ENCODE data around the gene SAG. TPM values are rescaled to one million over a fixed set of nuclear protein-coding genes. Genes with fewer than 3 reads are reported as not detected.

SAG gene
- total and polyA plus RNA-seq, 10 of the 15 experiments (the other 5 are each of a cell fraction or from before 2014, with no cell fraction given), result 0.06 to 0.47 TPM; not detected in 8

DNA sequence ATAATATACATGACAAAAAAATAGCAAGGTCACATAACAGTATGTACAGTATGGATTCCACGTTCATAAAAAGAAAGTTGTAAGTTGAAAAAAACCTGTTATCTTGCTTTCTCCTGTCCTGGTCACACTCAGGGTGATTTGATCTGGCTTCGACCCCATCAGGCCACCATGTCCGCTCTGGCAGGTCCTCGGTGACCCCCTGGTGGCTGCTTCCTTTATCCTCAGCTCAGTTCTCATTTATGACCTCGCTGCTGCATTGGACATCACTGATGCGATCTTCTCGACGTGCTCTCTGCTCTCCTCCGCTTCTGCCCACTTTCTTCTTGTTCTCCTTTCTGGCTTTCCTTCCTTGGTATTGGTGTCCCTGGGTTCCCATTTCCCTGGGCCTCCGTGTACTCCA lies 76.4 kb downstream of the SAG start (continued):
- TF ChIP-seq, protein P1, sequence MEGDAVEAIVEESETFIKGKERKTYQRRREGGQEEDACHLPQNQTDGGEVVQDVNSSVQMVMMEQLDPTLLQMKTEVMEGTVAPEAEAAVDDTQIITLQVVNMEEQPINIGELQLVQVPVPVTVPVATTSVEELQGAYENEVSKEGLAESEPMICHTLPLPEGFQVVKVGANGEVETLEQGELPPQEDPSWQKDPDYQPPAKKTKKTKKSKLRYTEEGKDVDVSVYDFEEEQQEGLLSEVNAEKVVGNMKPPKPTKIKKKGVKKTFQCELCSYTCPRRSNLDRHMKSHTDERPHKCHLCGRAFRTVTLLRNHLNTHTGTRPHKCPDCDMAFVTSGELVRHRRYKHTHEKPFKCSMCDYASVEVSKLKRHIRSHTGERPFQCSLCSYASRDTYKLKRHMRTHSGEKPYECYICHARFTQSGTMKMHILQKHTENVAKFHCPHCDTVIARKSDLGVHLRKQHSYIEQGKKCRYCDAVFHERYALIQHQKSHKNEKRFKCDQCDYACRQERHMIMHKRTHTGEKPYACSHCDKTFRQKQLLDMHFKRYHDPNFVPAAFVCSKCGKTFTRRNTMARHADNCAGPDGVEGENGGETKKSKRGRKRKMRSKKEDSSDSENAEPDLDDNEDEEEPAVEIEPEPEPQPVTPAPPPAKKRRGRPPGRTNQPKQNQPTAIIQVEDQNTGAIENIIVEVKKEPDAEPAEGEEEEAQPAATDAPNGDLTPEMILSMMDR (IDR thresholded peaks at IDR 0.05 in 2 of 3, conservative IDR thresholded peaks at IDR 0.05 in 1 of 3; ENCODE audit: control insufficient read depth in 2 of 3, extremely low read depth in 1 of 3, insufficient read depth in 1 of 3, low read depth in 3 of 3, low read length in 3 of 3), result peak in 1 of 3 experiments; percentile 38; a peak in 1 of 6 replicates
- TF ChIP-seq CBX5 (IDR thresholded peaks at IDR 0.05; ENCODE audit: low read depth) (no peak), KAT2A (conservative IDR thresholded peaks at IDR 0.05; ENCODE audit: control insufficient read depth, low read depth, low read length) (no peak), RBBP5 (conservative IDR thresholded peaks at IDR 0.05) (no peak), BHLHE40 (IDR thresholded peaks at IDR 0.05; ENCODE audit: borderline replicate concordance in 1 of 2, low read depth in 2 of 2, low read length in 1 of 2) (no peak), STAT3 (IDR thresholded peaks at IDR 0.05; ENCODE audit: low read depth, low read length) (no peak), CBFB (IDR thresholded peaks at IDR 0.05; ENCODE audit: low read depth) (no peak), PML (IDR thresholded peaks at IDR 0.05; ENCODE audit: low read length) (no peak), SUZ12 (IDR thresholded peaks at IDR 0.05; ENCODE audit: unreplicated experiment) (no peak), CREB1 (IDR thresholded peaks at IDR 0.05; ENCODE audit: low read depth) (0 out of 2 replicates have a peak, but pooled peaks have one; percentile 6)
- TF ChIP-seq, protein P2, sequence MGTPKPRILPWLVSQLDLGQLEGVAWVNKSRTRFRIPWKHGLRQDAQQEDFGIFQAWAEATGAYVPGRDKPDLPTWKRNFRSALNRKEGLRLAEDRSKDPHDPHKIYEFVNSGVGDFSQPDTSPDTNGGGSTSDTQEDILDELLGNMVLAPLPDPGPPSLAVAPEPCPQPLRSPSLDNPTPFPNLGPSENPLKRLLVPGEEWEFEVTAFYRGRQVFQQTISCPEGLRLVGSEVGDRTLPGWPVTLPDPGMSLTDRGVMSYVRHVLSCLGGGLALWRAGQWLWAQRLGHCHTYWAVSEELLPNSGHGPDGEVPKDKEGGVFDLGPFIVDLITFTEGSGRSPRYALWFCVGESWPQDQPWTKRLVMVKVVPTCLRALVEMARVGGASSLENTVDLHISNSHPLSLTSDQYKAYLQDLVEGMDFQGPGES (IDR thresholded peaks at IDR 0.05), result no peak
- TF ChIP-seq, protein P3, sequence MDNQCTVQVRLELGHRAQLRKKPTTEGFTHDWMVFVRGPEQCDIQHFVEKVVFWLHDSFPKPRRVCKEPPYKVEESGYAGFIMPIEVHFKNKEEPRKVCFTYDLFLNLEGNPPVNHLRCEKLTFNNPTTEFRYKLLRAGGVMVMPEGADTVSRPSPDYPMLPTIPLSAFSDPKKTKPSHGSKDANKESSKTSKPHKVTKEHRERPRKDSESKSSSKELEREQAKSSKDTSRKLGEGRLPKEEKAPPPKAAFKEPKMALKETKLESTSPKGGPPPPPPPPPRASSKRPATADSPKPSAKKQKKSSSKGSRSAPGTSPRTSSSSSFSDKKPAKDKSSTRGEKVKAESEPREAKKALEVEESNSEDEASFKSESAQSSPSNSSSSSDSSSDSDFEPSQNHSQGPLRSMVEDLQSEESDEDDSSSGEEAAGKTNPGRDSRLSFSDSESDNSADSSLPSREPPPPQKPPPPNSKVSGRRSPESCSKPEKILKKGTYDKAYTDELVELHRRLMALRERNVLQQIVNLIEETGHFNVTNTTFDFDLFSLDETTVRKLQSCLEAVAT (IDR thresholded peaks at IDR 0.05), result no peak
- TF ChIP-seq, protein P4, sequence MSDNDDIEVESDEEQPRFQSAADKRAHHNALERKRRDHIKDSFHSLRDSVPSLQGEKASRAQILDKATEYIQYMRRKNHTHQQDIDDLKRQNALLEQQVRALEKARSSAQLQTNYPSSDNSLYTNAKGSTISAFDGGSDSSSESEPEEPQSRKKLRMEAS (IDR thresholded peaks at IDR 0.05; ENCODE audit: low read depth, low read length), result no peak
